H4 (cell line): ENCODE measurements around the gene JDP2. TPM values are rescaled to one million over a fixed set of nuclear protein-coding genes. Genes with fewer than 3 reads are reported as not detected.
"Not testable (repeated sequence)": the region's sequence is repeated elsewhere in the genome, so short reads cannot be mapped to it uniquely, and the experiment has no call there.

Experiments
- DNase-seq: peaks from one replicate; pipeline ENCODE4 v3.0.0-alpha.2; 2015; ENCODE audit warnings: low spot score
- total RNA-seq: library from RNA; depleted of rRNA; stranded (reverse); fragments of >200 nt; shearing (Covaris generic); gene quantifications from 2 replicates; pipeline ENCODE4 v1.2.3, GENCODE V29; 2014

JDP2 gene
- total RNA-seq, 1 experiment from 2014 or later: 31.9 TPM

- DNase-seq: no peak
Observed at GRCh38 chr14:75456069-75456996, 28.5 kb downstream of the JDP2 start.

GRCh38 chr14:75456997-75457335 lies 29.1 kb downstream of the JDP2 start:
- DNase-seq: no peak

GRCh38 chr14:75457648-75458165 lies 29.9 kb downstream of the JDP2 start:
- no peak for DNase-seq

GRCh38 chr14:75458305-75458704 lies 30.5 kb downstream of the JDP2 start:
- no peak for DNase-seq

- no peak for DNase-seq
Observed at GRCh38 chr14:75459099-75459741, 31.4 kb downstream of the JDP2 start.

GRCh38 chr14:75459791-75460190 lies 32.0 kb downstream of the JDP2 start:
- no peak for DNase-seq

- DNase-seq: no peak
Observed at GRCh38 chr14:75460394-75460793, 32.6 kb downstream of the JDP2 start.

GRCh38 chr14:75461303-75461702 lies 33.5 kb downstream of the JDP2 start:
- DNase-seq: no peak

- DNase-seq: no peak
Observed at GRCh38 chr14:75461755-75462349, 34.0 kb downstream of the JDP2 start.

- DNase-seq: no peak
Observed at GRCh38 chr14:75464626-75465025, 36.8 kb downstream of the JDP2 start.

- DNase-seq: no peak
Observed at GRCh38 chr14:75467763-75468162, 39.9 kb downstream of the JDP2 start.

- no peak for DNase-seq
Observed at GRCh38 chr14:75469164-75469563, 41.3 kb downstream of the JDP2 start.

- no peak for DNase-seq
Observed at GRCh38 chr14:75469606-75470237, 41.9 kb downstream of the JDP2 start.

- DNase-seq: no peak
Observed at GRCh38 chr14:75470238-75470797, 42.5 kb downstream of the JDP2 start.

- no peak for DNase-seq
Observed at GRCh38 chr14:75471059-75471458, 43.2 kb downstream of the JDP2 start.

- DNase-seq: not testable (repeated sequence)
Observed at GRCh38 chr14:75474127-75474526, 46.3 kb downstream of the JDP2 start.

GRCh38 chr14:75476274-75476995 lies 48.6 kb downstream of the JDP2 start:
- DNase-seq: no peak

- no peak for DNase-seq
Observed at GRCh38 chr14:75477881-75478280, 50.1 kb downstream of the JDP2 start.

- DNase-seq: no peak
Observed at GRCh38 chr14:75479770-75480600, 52.2 kb downstream of the JDP2 start.

GRCh38 chr14:75482366-75482765 lies 54.5 kb downstream of the JDP2 start:
- no peak for DNase-seq
